GM23338 (cell line): ENCODE data around the gene PPP2R5C. TPM values are rescaled to one million over a fixed set of nuclear protein-coding genes. Genes with fewer than 3 reads are reported as not detected.

ENCODE experiments used
- ATAC-seq: fragments of 200-7000 bp; cut with Tn5 transposase; 3 replicates; pipeline ENCODE4 v1.9.1; 2020
- DNase-seq: peaks from one replicate; pipeline ENCODE4 v3.0.0-alpha.2; 2015; ENCODE audit warnings: low spot score
- H2AFZ ChIP-seq: fragments of 200-600 bp; sonication (generic); 2 replicates; pipeline ENCODE4 v1.8.0; 2016; ENCODE audit warnings: antibody characterized with exemption, mild to moderate bottlenecking, moderate library complexity
- H3F3A ChIP-seq: fragments of 200-600 bp; sonication (generic); replicated peaks from 2 replicates; pipeline ENCODE4 v1.8.0; 2017; ENCODE audit warnings: antibody characterized with exemption, mixed run types, low read depth
- H3K27ac ChIP-seq: fragments of 200-600 bp; sonication (generic); 2 replicates; pipeline ENCODE4 v1.6.1; 2016; ENCODE audit warnings: low read depth
- H3K27me3 ChIP-seq: fragments of 200-600 bp; sonication (generic); 2 replicates; pipeline ENCODE4 v1.8.0; 2016; ENCODE audit warnings: mild to moderate bottlenecking, mixed run types, moderate library complexity; ENCODE audit not compliant: insufficient read depth
- H3K36me3 ChIP-seq: fragments of 200-600 bp; sonication (generic); 2 replicates; pipeline ENCODE4 v1.8.0; 2016; ENCODE audit warnings: mild to moderate bottlenecking; ENCODE audit not compliant: insufficient read depth
- H3K4me1 ChIP-seq: fragments of 200-600 bp; sonication (generic); 2 replicates; pipeline ENCODE4 v1.8.0; 2016; ENCODE audit warnings: mild to moderate bottlenecking, moderate library complexity; ENCODE audit not compliant: insufficient read depth
- H3K4me2 ChIP-seq: fragments of 200-600 bp; sonication (generic); 2 replicates; pipeline ENCODE4 v1.7.1; 2017; ENCODE audit warnings: mixed run types
- H3K4me3 ChIP-seq: fragments of 200-600 bp; sonication (generic); 2 replicates; pipeline ENCODE4 v1.6.1; 2016; ENCODE audit warnings: mixed run types
- H3K79me2 ChIP-seq: fragments of 200-600 bp; sonication (generic); replicated peaks from 2 replicates; pipeline ENCODE4 v1.8.0; 2017; ENCODE audit warnings: mild to moderate bottlenecking; ENCODE audit not compliant: insufficient read depth
- H3K9me2 ChIP-seq: fragments of 200-600 bp; sonication (generic); 2 replicates; pipeline ENCODE4 v1.8.0; 2017; ENCODE audit not compliant: insufficient read depth
- H4K20me1 ChIP-seq: fragments of 200-600 bp; sonication (generic); replicated peaks from 2 replicates; pipeline ENCODE4 v1.8.0; 2017; ENCODE audit warnings: mild to moderate bottlenecking; ENCODE audit not compliant: insufficient read depth
- H3K27ac Mint-ChIP-seq: 2 replicates; pipeline ENCODE4 v1.8.0; 2020; ENCODE audit warnings: inconsistent platforms, mild to moderate bottlenecking, moderate library complexity, mixed read lengths
- H3K27me3 Mint-ChIP-seq: 3 replicates; pipeline ENCODE4 v1.8.0; 2022; ENCODE audit warnings: low read depth, mild to moderate bottlenecking, moderate library complexity, mixed read lengths, inconsistent platforms; ENCODE audit not compliant: insufficient read depth, poor library complexity
- H3K36me3 Mint-ChIP-seq: 3 replicates; pipeline ENCODE4 v1.8.0; 2021; ENCODE audit warnings: low read depth, mild to moderate bottlenecking, inconsistent platforms, moderate library complexity, mixed read lengths
- H3K4me1 Mint-ChIP-seq: 3 replicates; pipeline ENCODE4 v1.8.0; 2020; ENCODE audit warnings: mild to moderate bottlenecking, inconsistent platforms, mixed read lengths
- H3K4me3 Mint-ChIP-seq: 3 replicates; pipeline ENCODE4 v1.8.0; 2021; ENCODE audit warnings: moderate library complexity, mild to moderate bottlenecking, inconsistent platforms, mixed read lengths
- H3K9me3 Mint-ChIP-seq: 3 replicates; pipeline ENCODE4 v1.8.0; 2020; ENCODE audit warnings: moderate library complexity, mild to moderate bottlenecking, inconsistent platforms, mixed read lengths
- CREB1 ChIP-seq: fragments of 250-450 bp; sonication (Bioruptor Pico); IDR thresholded peaks from 2 replicates; pipeline ENCODE4 v1.5.0; 2020; ENCODE audit warnings: low read depth, mild to moderate bottlenecking, moderate library complexity
- CTCF ChIP-seq, 2 experiments: fragments of 200-600 bp in 1 of 2; sonication (generic) in 1 of 2; conservative IDR thresholded peaks; 2 replicates each; pipeline versions ENCODE4 v1.5.1 to v1.6.1; 2016 to 2017; ENCODE audit warnings: antibody characterized with exemption in 2 of 2, low read depth in 2 of 2, mild to moderate bottlenecking in 2 of 2, moderate library complexity in 1 of 2
- EZH2 ChIP-seq: fragments of 200-600 bp; sonication (generic); IDR thresholded peaks from one replicate; pipeline ENCODE4 v1.8.0; 2017; ENCODE audit warnings: antibody characterized with exemption, mild to moderate bottlenecking, low read depth; ENCODE audit not compliant: unreplicated experiment
- EZH2phosphoT487 ChIP-seq: fragments of 200-600 bp; sonication (generic); IDR thresholded peaks from one replicate; pipeline ENCODE4 v1.8.1; 2018; ENCODE audit warnings: antibody characterized with exemption; ENCODE audit not compliant: unreplicated experiment
- JUNB ChIP-seq: IDR thresholded peaks from one replicate; pipeline ENCODE4 v1.6.1; 2016; ENCODE audit warnings: antibody characterized with exemption; ENCODE audit not compliant: unreplicated experiment
- NANOG ChIP-seq: IDR thresholded peaks from 2 replicates; pipeline ENCODE4 v1.6.1; 2016; ENCODE audit warnings: antibody characterized with exemption, borderline replicate concordance
- STAT1 ChIP-seq: IDR thresholded peaks from one replicate; pipeline ENCODE4 v1.6.1; 2016; ENCODE audit warnings: antibody characterized with exemption; ENCODE audit not compliant: unreplicated experiment
- ZNF331 ChIP-seq: fragments of 250-450 bp; sonication (Bioruptor Pico); IDR thresholded peaks from 2 replicates; pipeline ENCODE4 v1.5.0; 2020; ENCODE audit warnings: low read depth, mild to moderate bottlenecking, moderate library complexity
- polyA plus RNA-seq: library from polyadenylated mRNA; unstranded; fragments of >200 nt; fragmentation: Nextera tagmentation; extraction: Ambion mirVana; gene quantifications from 2 replicates; pipeline ENCODE4 v1.2.1, GENCODE V29; 2016
- total RNA-seq: library from RNA; depleted of rRNA; stranded (reverse); fragments of >200 nt; shearing (Covaris generic); gene quantifications from 2 replicates; pipeline ENCODE4 v1.2.3, GENCODE V29; 2014
- TF ChIP-seq, protein P1 (sequence below): IDR thresholded peaks from one replicate; pipeline ENCODE4 v1.6.1; 2018; ENCODE audit warnings: antibody characterized with exemption; ENCODE audit not compliant: unreplicated experiment
- TF ChIP-seq, protein P2 (sequence below): IDR thresholded peaks from 2 replicates; pipeline ENCODE4 v1.6.1; 2016; ENCODE audit warnings: antibody characterized with exemption

PPP2R5C gene
- total and polyA plus RNA-seq, 2 experiments from 2014 or later = 75.4 to 79.7 TPM

DNA sequence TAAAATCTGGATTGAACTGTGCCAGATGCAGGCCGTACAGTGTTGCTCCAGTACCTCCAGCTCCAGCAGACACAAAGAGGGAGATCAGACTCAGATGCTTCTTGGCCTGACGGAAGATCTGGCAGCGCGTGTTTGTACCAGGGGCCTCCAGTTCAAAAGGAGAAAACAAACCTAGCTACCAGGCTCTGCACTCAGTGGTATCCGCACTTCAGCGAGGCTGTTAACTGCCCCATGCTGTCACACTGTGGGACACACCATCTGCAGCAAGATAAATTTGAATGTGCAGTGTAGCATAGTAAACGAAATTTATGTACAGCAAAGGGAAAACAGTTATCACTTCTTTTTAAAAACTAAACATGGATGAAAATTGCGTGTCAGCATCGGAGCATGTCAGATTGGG lies 208.0 kb downstream of the PPP2R5C start:
- Histone ChIP-seq H3F3A (no peaks in the 10 kb centered on the region), H3K79me2 (peaks cover 95% of the 10 kb centered on the region), H3K4me3 (no peak overlapping the region), H3K27ac (no peak overlapping the region), H4K20me1 (peaks cover 35% of the 10 kb centered on the region), H3K9me2 (no peaks in the 10 kb centered on the region), H3K4me2 (no peak overlapping the region), H3K36me3 (no peaks in the 10 kb centered on the region), H3K27me3 (no peaks in the 10 kb centered on the region), H3K4me1 (peaks cover 12% of the 10 kb centered on the region), H2AFZ (no peak overlapping the region)
- Mint-ChIP-seq H3K4me1 (peaks cover 16% of the 10 kb centered on the region), H3K9me3 (no peaks in the 10 kb centered on the region), H3K27ac (no peak overlapping the region), H3K27me3 (peaks cover 3% of the 10 kb centered on the region), H3K4me3 (no peak overlapping the region), H3K36me3 (peaks cover 14% of the 10 kb centered on the region)
- TF ChIP-seq, protein P1, sequence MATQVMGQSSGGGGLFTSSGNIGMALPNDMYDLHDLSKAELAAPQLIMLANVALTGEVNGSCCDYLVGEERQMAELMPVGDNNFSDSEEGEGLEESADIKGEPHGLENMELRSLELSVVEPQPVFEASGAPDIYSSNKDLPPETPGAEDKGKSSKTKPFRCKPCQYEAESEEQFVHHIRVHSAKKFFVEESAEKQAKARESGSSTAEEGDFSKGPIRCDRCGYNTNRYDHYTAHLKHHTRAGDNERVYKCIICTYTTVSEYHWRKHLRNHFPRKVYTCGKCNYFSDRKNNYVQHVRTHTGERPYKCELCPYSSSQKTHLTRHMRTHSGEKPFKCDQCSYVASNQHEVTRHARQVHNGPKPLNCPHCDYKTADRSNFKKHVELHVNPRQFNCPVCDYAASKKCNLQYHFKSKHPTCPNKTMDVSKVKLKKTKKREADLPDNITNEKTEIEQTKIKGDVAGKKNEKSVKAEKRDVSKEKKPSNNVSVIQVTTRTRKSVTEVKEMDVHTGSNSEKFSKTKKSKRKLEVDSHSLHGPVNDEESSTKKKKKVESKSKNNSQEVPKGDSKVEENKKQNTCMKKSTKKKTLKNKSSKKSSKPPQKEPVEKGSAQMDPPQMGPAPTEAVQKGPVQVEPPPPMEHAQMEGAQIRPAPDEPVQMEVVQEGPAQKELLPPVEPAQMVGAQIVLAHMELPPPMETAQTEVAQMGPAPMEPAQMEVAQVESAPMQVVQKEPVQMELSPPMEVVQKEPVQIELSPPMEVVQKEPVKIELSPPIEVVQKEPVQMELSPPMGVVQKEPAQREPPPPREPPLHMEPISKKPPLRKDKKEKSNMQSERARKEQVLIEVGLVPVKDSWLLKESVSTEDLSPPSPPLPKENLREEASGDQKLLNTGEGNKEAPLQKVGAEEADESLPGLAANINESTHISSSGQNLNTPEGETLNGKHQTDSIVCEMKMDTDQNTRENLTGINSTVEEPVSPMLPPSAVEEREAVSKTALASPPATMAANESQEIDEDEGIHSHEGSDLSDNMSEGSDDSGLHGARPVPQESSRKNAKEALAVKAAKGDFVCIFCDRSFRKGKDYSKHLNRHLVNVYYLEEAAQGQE = no peak
- no peak for TF ChIP-seq JUNB
- no peak for TF ChIP-seq CREB1 (CRISPR knock-in tag)
- TF ChIP-seq NANOG = no peak
- TF ChIP-seq EZH2 = no peak
- no peak for TF ChIP-seq EZH2phosphoT487
- TF ChIP-seq STAT1 = no peak
- TF ChIP-seq ZNF331 (CRISPR knock-in tag) = no peak
- TF ChIP-seq, protein P2, sequence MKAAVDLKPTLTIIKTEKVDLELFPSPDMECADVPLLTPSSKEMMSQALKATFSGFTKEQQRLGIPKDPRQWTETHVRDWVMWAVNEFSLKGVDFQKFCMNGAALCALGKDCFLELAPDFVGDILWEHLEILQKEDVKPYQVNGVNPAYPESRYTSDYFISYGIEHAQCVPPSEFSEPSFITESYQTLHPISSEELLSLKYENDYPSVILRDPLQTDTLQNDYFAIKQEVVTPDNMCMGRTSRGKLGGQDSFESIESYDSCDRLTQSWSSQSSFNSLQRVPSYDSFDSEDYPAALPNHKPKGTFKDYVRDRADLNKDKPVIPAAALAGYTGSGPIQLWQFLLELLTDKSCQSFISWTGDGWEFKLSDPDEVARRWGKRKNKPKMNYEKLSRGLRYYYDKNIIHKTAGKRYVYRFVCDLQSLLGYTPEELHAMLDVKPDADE = no peak
- no peak for TF ChIP-seq CTCF (conservative IDR thresholded peaks at IDR 0.05; ENCODE audit: low read depth in 2 of 2)
- DNase-seq = no peak
- no peak for ATAC-seq
